Measurements from ENCODE around the gene CSTB. TPM values are rescaled to one million over a fixed set of nuclear protein-coding genes. Genes with fewer than 3 reads are reported as not detected.

The CSTB gene
- total RNA-seq, 1 donor from 2014 or later, result 32.7 TPM

- peaks cover 8% of the 10 kb centered on the region for H3K36me3 Mint-ChIP-seq (ENCODE audit: unreplicated experiment)
- H3K27me3 Mint-ChIP-seq (ENCODE audit: unreplicated experiment), result peaks cover 5% of the 10 kb centered on the region
- TF ChIP-seq CTCF (IDR thresholded peaks at IDR 0.05; ENCODE audit: partially characterized antibody, unreplicated experiment), result no peak
- H3K4me1 Mint-ChIP-seq (ENCODE audit: low read depth, unreplicated experiment), result no peaks in the 10 kb centered on the region
- peaks cover 7% of the 10 kb centered on the region for H3K9me3 Mint-ChIP-seq (ENCODE audit: unreplicated experiment)
- no peak for DNase-seq
- no peak overlapping the region for H3K4me3 Mint-ChIP-seq (ENCODE audit: unreplicated experiment)
- no peak overlapping the region for H3K27ac Mint-ChIP-seq (ENCODE audit: unreplicated experiment)
Observed at GRCh38 chr21:43816611-43817071, 40.5 kb upstream of the CSTB start.

GRCh38 chr21:43815991-43816390 lies 39.9 kb upstream of the CSTB start:
- Mint-ChIP-seq H3K4me3 (ENCODE audit: unreplicated experiment) (no peak overlapping the region), H3K4me1 (ENCODE audit: low read depth, unreplicated experiment) (no peaks in the 10 kb centered on the region), H3K27me3 (ENCODE audit: unreplicated experiment) (peaks cover 5% of the 10 kb centered on the region), H3K36me3 (ENCODE audit: unreplicated experiment) (peaks cover 8% of the 10 kb centered on the region), H3K9me3 (ENCODE audit: unreplicated experiment) (peaks cover 5% of the 10 kb centered on the region), H3K27ac (ENCODE audit: unreplicated experiment) (no peak overlapping the region)
- no peak for TF ChIP-seq CTCF (IDR thresholded peaks at IDR 0.05; ENCODE audit: partially characterized antibody, unreplicated experiment)
- DNase-seq, result no peak

- no peak overlapping the region for H3K4me3 Mint-ChIP-seq (ENCODE audit: unreplicated experiment)
- DNase-seq, result no peak
- H3K27me3 Mint-ChIP-seq (ENCODE audit: unreplicated experiment), result peaks cover 3% of the 10 kb centered on the region
- no peaks in the 10 kb centered on the region for H3K4me1 Mint-ChIP-seq (ENCODE audit: low read depth, unreplicated experiment)
- TF ChIP-seq CTCF (IDR thresholded peaks at IDR 0.05; ENCODE audit: partially characterized antibody, unreplicated experiment), result no peak
- H3K9me3 Mint-ChIP-seq (ENCODE audit: unreplicated experiment), result peaks cover 4% of the 10 kb centered on the region
- peaks cover 8% of the 10 kb centered on the region for H3K36me3 Mint-ChIP-seq (ENCODE audit: unreplicated experiment)
- H3K27ac Mint-ChIP-seq (ENCODE audit: unreplicated experiment), result no peak overlapping the region
Observed at GRCh38 chr21:43815107-43815613, 39.1 kb upstream of the CSTB start.

GRCh38 chr21:43814215-43815106 lies 38.4 kb upstream of the CSTB start:
- TF ChIP-seq CTCF (IDR thresholded peaks at IDR 0.05; ENCODE audit: partially characterized antibody, unreplicated experiment), result no peak
- Mint-ChIP-seq H3K27ac (ENCODE audit: unreplicated experiment) (no peak overlapping the region), H3K4me1 (ENCODE audit: low read depth, unreplicated experiment) (no peaks in the 10 kb centered on the region), H3K4me3 (ENCODE audit: unreplicated experiment) (no peak overlapping the region), H3K9me3 (ENCODE audit: unreplicated experiment) (peaks cover 4% of the 10 kb centered on the region), H3K36me3 (ENCODE audit: unreplicated experiment) (peaks cover 8% of the 10 kb centered on the region), H3K27me3 (ENCODE audit: unreplicated experiment) (peaks cover 3% of the 10 kb centered on the region)
- no peak for DNase-seq

GRCh38 chr21:43813656-43813980 lies 37.5 kb upstream of the CSTB start:
- Mint-ChIP-seq H3K27ac (ENCODE audit: unreplicated experiment) (no peak overlapping the region), H3K36me3 (ENCODE audit: unreplicated experiment) (peaks cover 2% of the 10 kb centered on the region), H3K27me3 (ENCODE audit: unreplicated experiment) (peaks cover 2% of the 10 kb centered on the region), H3K4me3 (ENCODE audit: unreplicated experiment) (no peak overlapping the region), H3K4me1 (ENCODE audit: low read depth, unreplicated experiment) (no peaks in the 10 kb centered on the region), H3K9me3 (ENCODE audit: unreplicated experiment) (peaks cover under 1% of the 10 kb centered on the region)
- DNase-seq, result no peak
- no peak for TF ChIP-seq CTCF (IDR thresholded peaks at IDR 0.05; ENCODE audit: partially characterized antibody, unreplicated experiment)
